HG03460 (cell line): ENCODE results near the gene EMC10.

Experiments
- ATAC-seq: cut with Tn5 transposase; IDR thresholded peaks from one replicate; pipeline ENCODE4 v1.9.1; 2021; ENCODE audit not compliant: unreplicated experiment

Gene EMC10

DNA sequence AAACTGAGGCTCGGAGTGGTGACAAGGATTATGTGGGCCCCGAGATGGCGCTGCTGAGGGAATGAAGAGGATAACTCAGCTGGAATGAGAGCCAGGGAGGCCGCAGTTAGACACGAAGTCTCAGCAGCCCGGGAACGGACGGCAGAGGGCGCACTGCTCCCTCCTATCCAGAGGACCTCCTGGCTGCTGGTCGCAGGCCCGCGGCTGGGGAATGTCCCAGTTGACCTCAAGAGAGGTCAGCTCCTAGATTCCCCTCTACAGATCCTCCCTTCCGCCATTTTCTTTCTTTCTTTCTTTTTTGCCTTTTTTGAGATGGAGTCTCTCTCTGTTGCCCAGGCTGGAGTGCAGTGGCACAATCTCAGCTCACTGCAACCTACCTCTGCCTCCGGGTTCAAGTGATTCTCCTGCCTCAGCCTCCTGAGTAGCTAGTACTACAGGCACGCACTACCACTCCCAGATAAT lies 61.5 kb downstream of the EMC10 start:
- ATAC-seq, result no peak
